ENCODE measurements around the gene MAPT.

DNA sequence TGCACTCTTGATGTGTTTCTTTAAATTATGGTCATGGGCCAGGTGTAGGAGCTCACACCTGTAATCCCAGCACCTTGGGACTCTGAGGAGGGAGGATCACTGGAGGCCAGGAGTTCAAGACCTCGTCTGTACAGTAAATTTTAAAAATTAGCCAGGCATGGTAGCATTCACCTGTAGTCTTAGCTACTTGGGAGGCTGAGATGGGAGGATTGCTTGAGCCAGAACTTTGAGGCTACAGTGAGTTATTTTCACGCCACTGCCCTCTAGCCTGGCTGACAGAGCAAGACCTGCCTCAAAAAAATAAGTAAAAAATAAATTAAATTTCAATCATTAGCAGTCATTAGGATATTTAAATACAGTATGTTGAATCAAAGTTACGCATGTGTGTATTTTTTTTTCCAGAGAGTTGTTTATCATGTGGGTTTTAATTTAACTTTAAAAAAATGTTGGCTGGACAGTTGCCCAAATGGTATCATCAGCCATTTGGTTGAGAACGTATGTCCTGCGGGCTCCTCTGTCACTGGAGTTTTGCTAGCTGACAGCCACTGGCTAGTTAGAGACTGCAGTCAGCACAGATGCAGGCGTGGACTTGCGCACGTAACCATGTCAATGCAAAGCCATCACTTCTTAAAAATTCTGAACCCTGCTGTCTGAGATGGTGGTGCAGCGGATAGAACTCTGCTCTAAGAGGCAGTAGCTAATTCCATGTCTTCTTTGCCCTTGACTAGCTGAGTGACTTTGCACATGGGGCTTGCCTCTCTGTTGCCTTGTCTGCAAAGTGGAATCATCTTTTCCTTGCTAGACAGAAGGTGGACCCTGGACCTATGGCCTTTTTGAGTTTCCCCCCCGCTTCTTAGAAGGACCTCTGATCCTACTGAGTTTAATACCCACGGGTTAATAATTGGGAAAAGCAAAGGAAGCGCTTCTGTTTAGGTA is 40.0 kb downstream of the MAPT start:
- TF ChIP-seq EP300 (IDR thresholded peaks at IDR 0.05): no peak
- TF ChIP-seq, protein P1, sequence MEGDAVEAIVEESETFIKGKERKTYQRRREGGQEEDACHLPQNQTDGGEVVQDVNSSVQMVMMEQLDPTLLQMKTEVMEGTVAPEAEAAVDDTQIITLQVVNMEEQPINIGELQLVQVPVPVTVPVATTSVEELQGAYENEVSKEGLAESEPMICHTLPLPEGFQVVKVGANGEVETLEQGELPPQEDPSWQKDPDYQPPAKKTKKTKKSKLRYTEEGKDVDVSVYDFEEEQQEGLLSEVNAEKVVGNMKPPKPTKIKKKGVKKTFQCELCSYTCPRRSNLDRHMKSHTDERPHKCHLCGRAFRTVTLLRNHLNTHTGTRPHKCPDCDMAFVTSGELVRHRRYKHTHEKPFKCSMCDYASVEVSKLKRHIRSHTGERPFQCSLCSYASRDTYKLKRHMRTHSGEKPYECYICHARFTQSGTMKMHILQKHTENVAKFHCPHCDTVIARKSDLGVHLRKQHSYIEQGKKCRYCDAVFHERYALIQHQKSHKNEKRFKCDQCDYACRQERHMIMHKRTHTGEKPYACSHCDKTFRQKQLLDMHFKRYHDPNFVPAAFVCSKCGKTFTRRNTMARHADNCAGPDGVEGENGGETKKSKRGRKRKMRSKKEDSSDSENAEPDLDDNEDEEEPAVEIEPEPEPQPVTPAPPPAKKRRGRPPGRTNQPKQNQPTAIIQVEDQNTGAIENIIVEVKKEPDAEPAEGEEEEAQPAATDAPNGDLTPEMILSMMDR (IDR thresholded peaks at IDR 0.05): no peak
